Activated CD4-positive, alpha-beta T cell treated with anti-CD3 and anti-CD28 coated beads, Interleukin-2, amount 50 U/mL, for 4 hours (primary cell): ENCODE data around the gene SUN1.
"Not testable (repeated sequence)": the region's sequence is repeated elsewhere in the genome, so short reads cannot be mapped to it uniquely, and the experiment has no call there.

Experiments
- DNase-seq, 2 experiments: peaks; one replicate each; pipeline ENCODE4 v3.0.0-alpha.2; 2020

Gene SUN1

GRCh38 chr7:803796-804195 is 28.5 kb upstream of the SUN1 start:
- DNase-seq = not testable (repeated sequence)

GRCh38 chr7:805261-805660 is 27.0 kb upstream of the SUN1 start:
- DNase-seq = no peak

- DNase-seq = no peak
Measured at GRCh38 chr7:815284-816216, 16.7 kb upstream of the SUN1 start.

GRCh38 chr7:816300-816750 is 16.0 kb upstream of the SUN1 start:
- peak; percentile 95 to 96 for DNase-seq

GRCh38 chr7:816751-817671 is 15.3 kb upstream of the SUN1 start:
- DNase-seq = peak; percentile 17 to 18

- no peak for DNase-seq
Measured at GRCh38 chr7:818031-818699, 14.1 kb upstream of the SUN1 start.

GRCh38 chr7:820341-820740 is 11.9 kb upstream of the SUN1 start:
- no peak for DNase-seq

- no peak for DNase-seq
Measured at GRCh38 chr7:821688-822087, 10.6 kb upstream of the SUN1 start.

- DNase-seq = no peak
Measured at GRCh38 chr7:822692-823276, 9.5 kb upstream of the SUN1 start.

- no peak for DNase-seq
Measured at GRCh38 chr7:823649-824048, 8.6 kb upstream of the SUN1 start.

- no peak for DNase-seq
Measured at GRCh38 chr7:824081-824480, 8.2 kb upstream of the SUN1 start.

- DNase-seq = no peak
Measured at GRCh38 chr7:824664-825063, 7.6 kb upstream of the SUN1 start.

- DNase-seq = no peak
Measured at GRCh38 chr7:825386-825785, 6.9 kb upstream of the SUN1 start.

- DNase-seq = no peak
Measured at GRCh38 chr7:826230-826917, 5.9 kb upstream of the SUN1 start.

- no peak for DNase-seq
Measured at GRCh38 chr7:828793-829561, 3.3 kb upstream of the SUN1 start.

GRCh38 chr7:830069-830468 is 2.2 kb upstream of the SUN1 start:
- no peak for DNase-seq

GRCh38 chr7:831596-832166 is 595 bp upstream of the SUN1 start:
- DNase-seq = no peak

GRCh38 chr7:832968-833424 is 720 bp downstream of the SUN1 start:
- no peak for DNase-seq

GRCh38 chr7:833601-834258 is 1.5 kb downstream of the SUN1 start:
- DNase-seq = no peak

GRCh38 chr7:834277-834676 is 2.0 kb downstream of the SUN1 start:
- DNase-seq = no peak
